A549 treated with AZD2906 at 1 μM for 4 hours (cell line): Measurements from ENCODE around the gene MXD4. TPM values are rescaled to one million over a fixed set of nuclear protein-coding genes. Genes with fewer than 3 reads are reported as not detected.

Experiments used
- total RNA-seq: library from RNA; stranded (reverse); fragments of 200-300 nt; extraction: Qiagen RNA extraction; gene quantifications from 5 replicates; pipeline ENCODE4 v1.2.3, GENCODE V29; 2022

MXD4 gene, protein sequence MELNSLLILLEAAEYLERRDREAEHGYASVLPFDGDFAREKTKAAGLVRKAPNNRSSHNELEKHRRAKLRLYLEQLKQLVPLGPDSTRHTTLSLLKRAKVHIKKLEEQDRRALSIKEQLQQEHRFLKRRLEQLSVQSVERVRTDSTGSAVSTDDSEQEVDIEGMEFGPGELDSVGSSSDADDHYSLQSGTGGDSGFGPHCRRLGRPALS
- 17.3 to 22.8 TPM (median 22.4 TPM) in 5 replicates for total RNA-seq

DNA sequence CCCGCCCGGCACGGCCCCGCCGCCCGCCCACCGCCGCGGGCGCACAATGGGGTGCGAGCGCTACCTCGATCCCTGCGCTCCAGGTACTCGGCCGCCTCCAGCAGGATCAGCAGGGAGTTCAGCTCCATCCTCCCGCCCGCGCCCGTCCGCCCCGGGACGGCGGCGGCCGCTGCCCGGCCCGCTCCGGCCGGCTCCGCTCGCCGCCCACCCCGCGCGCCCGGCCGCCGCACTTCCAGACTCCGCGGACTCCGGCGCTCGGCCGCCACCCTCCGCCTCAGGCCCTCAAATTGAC lies at the start of gene MXD4:
TSS of gene MXD4 (minus strand) at position 257 of the 292 bp plus-strand sequence. CDS start at position 128, 129 bp downstream.

DNA sequence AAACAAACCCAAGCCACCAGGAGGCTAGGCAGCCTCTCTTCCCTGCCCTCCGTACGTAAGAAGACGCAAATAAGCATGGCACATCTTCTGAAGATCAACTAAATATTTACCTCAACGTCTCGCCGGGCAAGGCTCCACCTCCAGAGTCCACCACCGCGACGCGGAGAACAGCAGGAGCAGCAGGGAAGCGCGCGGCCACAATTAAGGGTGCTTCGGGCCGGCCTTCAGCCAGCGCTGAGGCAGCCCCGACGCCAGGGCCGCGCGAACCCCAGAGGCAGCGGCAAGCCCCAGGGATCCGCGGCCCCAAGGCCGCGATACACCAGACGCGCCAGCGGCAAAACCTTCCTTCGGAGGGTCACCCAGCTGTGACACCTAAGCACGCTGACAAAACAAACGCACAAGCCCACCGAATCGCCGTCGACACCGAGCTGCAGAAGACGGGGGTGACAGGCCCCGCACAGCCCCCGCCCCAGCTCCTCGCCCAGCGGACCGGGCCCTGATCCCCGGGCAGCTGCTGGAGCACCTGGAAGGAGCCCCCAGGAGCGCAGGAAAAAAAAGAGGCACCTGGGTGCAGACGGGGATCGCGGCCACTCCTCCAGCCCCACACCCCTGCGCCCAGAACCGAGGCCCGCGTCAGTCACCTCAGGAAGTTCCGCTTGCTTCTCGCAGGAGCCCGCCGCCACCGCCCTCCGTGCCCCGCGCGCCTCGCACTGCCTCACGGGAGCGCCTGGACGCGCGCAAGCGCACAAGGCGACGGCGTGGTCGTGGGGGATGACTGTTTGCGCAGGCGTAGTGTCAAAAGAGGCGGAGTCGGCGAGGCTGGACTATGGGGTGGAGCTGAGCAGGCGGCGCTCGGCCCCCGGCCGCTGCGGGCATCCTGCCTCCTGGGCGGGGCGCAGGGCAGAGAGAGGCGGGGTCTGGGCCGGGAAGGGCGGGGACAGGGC lies 20.2 kb downstream of the MXD4 start, which contains the start of the genes HAUS3 and POLN:
TSS of gene HAUS3 (minus strand) at position 712 of the 944 bp plus-strand sequence. CDS start 1,175 bp downstream, outside the sequence.
TSS of gene POLN (minus strand) at position 712 of the 944 bp plus-strand sequence. CDS start 12,890 bp downstream, outside the sequence.

Other genes with a start within 250 kb of the MXD4 start
- 10.2 to 13.8 TPM (median 13.1 TPM) in 5 replicates for gene NAT8L, start 202.8 kb downstream of the MXD4 start, total RNA-seq
- gene HAUS3, start 20.0 kb downstream of the MXD4 start, total RNA-seq, result 6.4 to 8.2 TPM (median 8.0 TPM) in 5 replicates
- 0.44 to 0.80 TPM (median 0.57 TPM) in 5 replicates for gene POLN, start 20.0 kb downstream of the MXD4 start, total RNA-seq
- gene ZFYVE28, start 156.5 kb upstream of the MXD4 start, total RNA-seq, result 1.8 to 2.7 TPM (median 2.6 TPM) in 5 replicates
- gene CFAP99, start 156.8 kb upstream of the MXD4 start, total RNA-seq, result 0.05 to 0.16 TPM (median 0.08 TPM) in 3 of 5 replicates, not detected in the others
- 59.0 to 95.3 TPM (median 60.5 TPM) in 5 replicates for gene RNF4, start 207.0 kb upstream of the MXD4 start, total RNA-seq